ENCODE measurements around the gene ATG10.

The ATG10 gene

GRCh38 chr5:82073179-82073578 is 101.4 kb downstream of the ATG10 start:
- Histone ChIP-seq H3K9me3 (no peaks in the 10 kb centered on the region), H3K4me3 (no peak overlapping the region), H4K20me1 (no peaks in the 10 kb centered on the region), H3K27me3 (no peaks in the 10 kb centered on the region), H3K4me2 (no peak overlapping the region), H3K27ac (no peak overlapping the region), H3K4me1 (no peaks in the 10 kb centered on the region), H3K36me3 (peaks cover 8% of the 10 kb centered on the region; the same call in 1 of the 2 replicates), H3K9ac (no peak overlapping the region)
- TF ChIP-seq Cebpa-rat (IDR thresholded peaks at IDR 0.05): no peak

- Histone ChIP-seq H3K4me2 (no peak overlapping the region), H3K27ac (no peak overlapping the region), H3K4me3 (no peak overlapping the region), H4K20me1 (no peaks in the 10 kb centered on the region), H3K27me3 (no peaks in the 10 kb centered on the region), H3K9ac (no peak overlapping the region), H3K36me3 (peaks cover 8% of the 10 kb centered on the region; the same call in 1 of the 2 replicates), H3K4me1 (no peaks in the 10 kb centered on the region), H3K9me3 (peaks cover 9% of the 10 kb centered on the region; the same call in 1 of the 2 replicates)
- TF ChIP-seq Cebpa-rat (IDR thresholded peaks at IDR 0.05): no peak
These were observed 103.1 kb downstream of the ATG10 start for GRCh38 chr5:82074950-82075349.

- Histone ChIP-seq H3K36me3 (no peaks in the 10 kb centered on the region), H4K20me1 (no peaks in the 10 kb centered on the region), H3K9me3 (peaks cover 13% of the 10 kb centered on the region; the same call in 1 of the 2 replicates), H3K4me1 (no peaks in the 10 kb centered on the region), H3K9ac (no peak overlapping the region), H3K4me2 (no peak overlapping the region), H3K27ac (no peak overlapping the region), H3K27me3 (no peaks in the 10 kb centered on the region), H3K4me3 (no peak overlapping the region)
- TF ChIP-seq Cebpa-rat (IDR thresholded peaks at IDR 0.05): no peak
These were observed 105.7 kb downstream of the ATG10 start for GRCh38 chr5:82077496-82077895.

- H3K9ac ChIP-seq: no peak overlapping the region
- no peaks in the 10 kb centered on the region for H4K20me1 ChIP-seq
- H3K27ac ChIP-seq: no peak overlapping the region
- peaks cover 10% of the 10 kb centered on the region for H3K36me3 ChIP-seq
- H3K4me2 ChIP-seq: no peak overlapping the region
- TF ChIP-seq Cebpa-rat (IDR thresholded peaks at IDR 0.05): no peak
- peaks cover 15% of the 10 kb centered on the region for H3K4me1 ChIP-seq
- no peaks in the 10 kb centered on the region for H3K27me3 ChIP-seq
- no peak overlapping the region for H3K4me3 ChIP-seq
- H3K9me3 ChIP-seq: peaks cover 37% of the 10 kb centered on the region
These were observed 119.8 kb downstream of the ATG10 start for GRCh38 chr5:82091617-82092016.

- no peak overlapping the region for H3K9ac ChIP-seq
- peaks cover 6% of the 10 kb centered on the region for H3K36me3 ChIP-seq
- H3K27ac ChIP-seq: no peak overlapping the region
- peaks cover 19% of the 10 kb centered on the region for H3K9me3 ChIP-seq
- H3K4me2 ChIP-seq: no peak overlapping the region
- peaks cover 15% of the 10 kb centered on the region for H3K4me1 ChIP-seq
- no peak overlapping the region for H3K4me3 ChIP-seq
- H4K20me1 ChIP-seq: no peaks in the 10 kb centered on the region
- no peaks in the 10 kb centered on the region for H3K27me3 ChIP-seq
- TF ChIP-seq Cebpa-rat (IDR thresholded peaks at IDR 0.05): no peak
These were observed 123.7 kb downstream of the ATG10 start for GRCh38 chr5:82095536-82095935.

GRCh38 chr5:82096249-82096648 is 124.4 kb downstream of the ATG10 start:
- H3K4me1 ChIP-seq: peaks cover 15% of the 10 kb centered on the region
- peaks cover 19% of the 10 kb centered on the region for H3K9me3 ChIP-seq
- TF ChIP-seq Cebpa-rat (IDR thresholded peaks at IDR 0.05): no peak
- H3K36me3 ChIP-seq: peaks cover 6% of the 10 kb centered on the region
- H3K9ac ChIP-seq: no peak overlapping the region
- no peak overlapping the region for H3K4me3 ChIP-seq
- no peak overlapping the region for H3K4me2 ChIP-seq
- H4K20me1 ChIP-seq: no peaks in the 10 kb centered on the region
- H3K27ac ChIP-seq: no peak overlapping the region
- no peaks in the 10 kb centered on the region for H3K27me3 ChIP-seq

- TF ChIP-seq Cebpa-rat (IDR thresholded peaks at IDR 0.05): no peak
- no peak overlapping the region for H3K4me3 ChIP-seq
- no peak overlapping the region for H3K4me2 ChIP-seq
- H3K36me3 ChIP-seq: no peaks in the 10 kb centered on the region
- no peaks in the 10 kb centered on the region for H3K9me3 ChIP-seq
- H3K9ac ChIP-seq: no peak overlapping the region
- H4K20me1 ChIP-seq: no peaks in the 10 kb centered on the region
- no peaks in the 10 kb centered on the region for H3K27me3 ChIP-seq
- no peak overlapping the region for H3K27ac ChIP-seq
- peaks cover 10% of the 10 kb centered on the region for H3K4me1 ChIP-seq
These were observed 128.7 kb downstream of the ATG10 start for GRCh38 chr5:82100303-82101077.

- Histone ChIP-seq H3K4me1 (peaks cover 5% of the 10 kb centered on the region; the same call in 1 of the 2 replicates), H3K36me3 (no peaks in the 10 kb centered on the region)
- TF ChIP-seq Cebpa-rat (IDR thresholded peaks at IDR 0.05): no peak
These were observed 133.0 kb downstream of the ATG10 start for GRCh38 chr5:82104872-82105271.

GRCh38 chr5:82105457-82105856 is 133.6 kb downstream of the ATG10 start:
- TF ChIP-seq Cebpa-rat (IDR thresholded peaks at IDR 0.05): no peak
- H3K9ac ChIP-seq: no peak overlapping the region
- H3K27ac ChIP-seq: no peak overlapping the region
- H3K36me3 ChIP-seq: no peaks in the 10 kb centered on the region
- no peaks in the 10 kb centered on the region for H4K20me1 ChIP-seq
- H3K4me1 ChIP-seq: peaks cover 5% of the 10 kb centered on the region; the same call in 1 of the 2 replicates
- H3K27me3 ChIP-seq: no peaks in the 10 kb centered on the region
- no peak overlapping the region for H3K4me2 ChIP-seq
- no peak overlapping the region for H3K4me3 ChIP-seq
- H3K9me3 ChIP-seq: no peaks in the 10 kb centered on the region

More at GRCh38 chr5:82104872-82105271, 133.0 kb downstream of the ATG10 start:
- Histone ChIP-seq H3K27me3 (no peaks in the 10 kb centered on the region), H3K27ac (no peak overlapping the region), H3K4me3 (no peak overlapping the region), H4K20me1 (no peaks in the 10 kb centered on the region), H3K9me3 (no peaks in the 10 kb centered on the region), H3K9ac (no peak overlapping the region), H3K4me2 (no peak overlapping the region)

GRCh38 chr5:82106207-82106606 is 134.4 kb downstream of the ATG10 start:
- no peak overlapping the region for H3K9ac ChIP-seq

More at GRCh38 chr5:82106207-82106606, 134.4 kb downstream of the ATG10 start:
- Histone ChIP-seq H3K27ac (no peak overlapping the region), H3K27me3 (no peaks in the 10 kb centered on the region), H3K9me3 (no peaks in the 10 kb centered on the region), H3K4me2 (no peak overlapping the region), H3K36me3 (no peaks in the 10 kb centered on the region), H3K4me1 (peaks cover 5% of the 10 kb centered on the region; the same call in 1 of the 2 replicates), H4K20me1 (no peaks in the 10 kb centered on the region), H3K4me3 (no peak overlapping the region)
- TF ChIP-seq Cebpa-rat (IDR thresholded peaks at IDR 0.05): no peak
